ENCODE results near the gene SEMA7A. TPM values are rescaled to one million over a fixed set of nuclear protein-coding genes. Genes with fewer than 3 reads are reported as not detected.
A peak's percentile ranks its signal among the peaks of the same experiment; 100 is the strongest.
"Not testable (repeated sequence)": the region's sequence is repeated elsewhere in the genome, so short reads cannot be mapped to it uniquely, and the experiment has no call there.

The SEMA7A gene
- total and polyA plus RNA-seq, 11 donors = 0.53 to 7.5 (median 1.8) TPM

DNA sequence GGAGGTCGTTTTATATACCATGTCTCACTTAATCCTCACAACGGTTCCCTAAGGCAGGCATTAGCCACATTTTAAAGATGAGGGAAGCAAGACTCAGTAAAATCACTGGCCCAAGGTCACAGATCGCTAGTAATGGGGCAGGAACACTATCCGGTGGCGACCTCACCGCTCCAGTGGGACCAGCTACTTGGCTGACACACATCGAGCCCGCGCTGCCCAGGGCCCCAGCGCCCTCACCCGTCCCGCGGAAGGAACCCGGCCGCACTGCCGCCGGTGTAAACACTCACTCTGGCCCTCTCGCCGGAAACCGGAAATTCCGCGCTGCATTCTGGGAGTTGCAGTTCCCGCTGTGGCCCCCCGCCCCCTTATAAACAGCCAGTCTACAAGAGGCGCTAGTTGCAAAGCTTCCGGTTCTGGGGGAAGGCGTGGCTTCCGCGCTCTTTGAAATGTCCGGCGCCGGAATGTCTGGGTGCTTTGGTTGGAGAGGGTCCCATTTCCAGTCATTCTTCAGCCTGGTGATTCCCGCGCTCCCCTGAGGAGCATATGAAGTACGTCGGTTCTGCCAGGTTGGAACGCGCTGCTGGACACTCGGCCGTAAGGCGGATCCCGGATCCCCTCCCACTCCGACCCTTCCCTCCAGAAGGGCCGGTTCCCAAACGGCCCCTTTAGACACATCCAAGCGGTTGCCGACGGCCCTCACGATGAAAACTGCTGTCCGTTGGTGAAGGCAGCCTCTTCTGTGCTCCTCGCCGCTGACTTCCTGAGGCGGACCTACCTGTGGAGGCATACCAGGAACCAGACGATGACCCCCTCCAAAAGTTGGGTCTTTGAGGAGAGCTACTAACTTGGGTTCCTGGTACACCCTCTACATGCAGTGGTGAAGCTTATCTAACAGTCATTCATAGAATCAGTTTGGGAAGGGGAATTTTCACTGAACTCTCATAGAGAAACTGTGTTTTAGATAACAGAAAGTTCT is 27.4 kb upstream of the SEMA7A start, which contains the start of gene UBL7:
Gene UBL7 (minus strand): TSS at position 290 of the 976 bp plus-strand sequence. CDS start 2,293 bp downstream, outside the sequence.
- H3K36me3 ChIP-seq = peaks cover 0 to 29% (median 23%) of the 10 kb centered on the region in 9 donors
- ATAC-seq = peak; percentile 99 to 100 (median 100)
- H3K27me3 ChIP-seq = no peaks in the 10 kb centered on the region
- H3K27ac ChIP-seq = peak within 1 kb of the TSS; percentile 49 to 94 (median 86)
- H3K4me1 ChIP-seq = peaks cover 0 to 22% (median 11%) of the 10 kb centered on the region in 12 donors
- TF ChIP-seq, protein P1, sequence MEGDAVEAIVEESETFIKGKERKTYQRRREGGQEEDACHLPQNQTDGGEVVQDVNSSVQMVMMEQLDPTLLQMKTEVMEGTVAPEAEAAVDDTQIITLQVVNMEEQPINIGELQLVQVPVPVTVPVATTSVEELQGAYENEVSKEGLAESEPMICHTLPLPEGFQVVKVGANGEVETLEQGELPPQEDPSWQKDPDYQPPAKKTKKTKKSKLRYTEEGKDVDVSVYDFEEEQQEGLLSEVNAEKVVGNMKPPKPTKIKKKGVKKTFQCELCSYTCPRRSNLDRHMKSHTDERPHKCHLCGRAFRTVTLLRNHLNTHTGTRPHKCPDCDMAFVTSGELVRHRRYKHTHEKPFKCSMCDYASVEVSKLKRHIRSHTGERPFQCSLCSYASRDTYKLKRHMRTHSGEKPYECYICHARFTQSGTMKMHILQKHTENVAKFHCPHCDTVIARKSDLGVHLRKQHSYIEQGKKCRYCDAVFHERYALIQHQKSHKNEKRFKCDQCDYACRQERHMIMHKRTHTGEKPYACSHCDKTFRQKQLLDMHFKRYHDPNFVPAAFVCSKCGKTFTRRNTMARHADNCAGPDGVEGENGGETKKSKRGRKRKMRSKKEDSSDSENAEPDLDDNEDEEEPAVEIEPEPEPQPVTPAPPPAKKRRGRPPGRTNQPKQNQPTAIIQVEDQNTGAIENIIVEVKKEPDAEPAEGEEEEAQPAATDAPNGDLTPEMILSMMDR (IDR thresholded peaks at IDR 0.05) = peak in 5 of 12 donors; percentile 19 to 47 (median 32)
- peak; percentile 27 to 88 for TF ChIP-seq POLR2A (IDR thresholded peaks at IDR 0.05)
- peak; percentile 97 to 98 (median 97) for DNase-seq
- intact Hi-C loops (cut with DNase I) = loop anchor here in 9 of 10 donors (5.0 to 10.0 kb wide), 4 partner anchors 76 to 156 kb away; partner anchors contain the start of genes CLK3 (in 7 of the 9) and ARID3B (in 3 of the 9)
- H3K9me3 ChIP-seq = peaks cover 0 to 9% (median 0%) of the 10 kb centered on the region in 12 donors
- H3K4me3 ChIP-seq = peak within 1 kb of the TSS; percentile 57 to 96 (median 78)
- WGBS, 4 donors = 0 to 1% (median 1%) methylated on average over 34 to 54 of the region's 54 CpGs

DNA sequence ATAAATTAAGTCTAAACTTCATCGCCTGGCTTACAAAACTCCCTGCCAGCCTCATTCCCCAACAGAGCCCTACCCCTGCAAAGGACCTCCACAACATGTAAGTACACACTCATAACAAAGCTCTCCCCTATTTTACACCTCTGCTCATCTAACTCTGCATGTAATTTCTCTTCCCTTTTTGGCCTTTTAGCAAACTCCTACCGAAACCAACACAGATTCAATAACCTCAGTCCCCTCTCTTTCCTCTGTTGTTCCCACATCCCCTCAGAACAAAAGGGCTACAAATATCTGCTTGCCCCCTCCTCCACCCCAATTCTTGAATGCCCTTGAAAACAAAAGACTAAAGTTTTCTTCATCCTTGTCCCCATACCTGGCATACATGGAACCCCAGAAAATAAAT is 26.5 kb upstream of the SEMA7A start:
- ATAC-seq (no peak), DNase-seq (no peak)
- no peak for TF ChIP-seq POLR2A (IDR thresholded peaks at IDR 0.05)
- TF ChIP-seq, protein P1 (IDR thresholded peaks at IDR 0.05) = no peak
- Histone ChIP-seq H3K4me3 (peak overlapping the region; percentile 57 to 96 (median 78)), H3K9me3 (peaks cover 0 to 9% (median 0%) of the 10 kb centered on the region in 12 donors), H3K27me3 (no peaks in the 10 kb centered on the region), H3K4me1 (peaks cover 0 to 24% (median 11%) of the 10 kb centered on the region in 12 donors), H3K36me3 (peaks cover 0 to 35% (median 32%) of the 10 kb centered on the region in 9 donors), H3K27ac (peak overlapping the region; percentile 49 to 94 (median 86))
- 53 to 62% (median 59%) methylated on average over 2 of the region's 2 CpGs for WGBS, 4 donors
- intact Hi-C loops (cut with DNase I) = loop anchor here in 9 of 10 donors (5.0 to 10.0 kb wide), 4 partner anchors 77 to 157 kb away; partner anchors contain the start of genes CLK3 (in 7 of the 9) and ARID3B (in 3 of the 9)

DNA sequence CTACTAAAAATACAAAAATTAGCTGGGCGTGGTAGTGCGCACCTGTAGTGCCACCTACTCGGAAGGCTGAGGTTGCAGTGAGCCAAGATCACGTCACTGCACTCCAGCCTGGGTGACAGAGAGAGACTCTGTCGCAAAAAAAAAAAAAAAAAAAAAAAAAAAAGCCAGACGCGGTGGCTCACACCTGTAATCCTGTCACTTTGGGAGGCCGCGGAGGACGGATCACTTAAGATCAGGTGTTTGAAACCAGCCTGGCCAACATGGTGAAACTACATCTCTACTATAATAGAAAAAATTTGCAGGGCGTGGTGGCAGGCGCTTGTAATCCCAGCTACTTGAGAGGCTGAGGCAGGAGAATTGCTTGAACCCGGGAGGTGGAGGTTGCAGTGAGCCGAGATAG is 26.0 kb upstream of the SEMA7A start:
- WGBS, 4 donors = 92 to 96% (median 96%) methylated on average over 14 of the region's 14 CpGs
- DNase-seq, ATAC-seq, H3K9me3 ChIP-seq, H3K27me3 ChIP-seq, H3K27ac ChIP-seq: not testable (repeated sequence)
- Histone ChIP-seq H3K4me3 (peak overlapping the region in 6 of 12 donors; percentile 72 to 96 (median 82)), H3K36me3 (peaks cover 0 to 40% (median 37%) of the 10 kb centered on the region in 9 donors), H3K4me1 (peaks cover 0 to 30% (median 11%) of the 10 kb centered on the region in 12 donors)
- intact Hi-C loops (cut with DNase I) = loop anchor here in 9 of 10 donors (5.0 to 10.0 kb wide), 4 partner anchors 78 to 158 kb away; partner anchors contain the start of genes CLK3 (in 7 of the 9) and ARID3B (in 3 of the 9)

DNA sequence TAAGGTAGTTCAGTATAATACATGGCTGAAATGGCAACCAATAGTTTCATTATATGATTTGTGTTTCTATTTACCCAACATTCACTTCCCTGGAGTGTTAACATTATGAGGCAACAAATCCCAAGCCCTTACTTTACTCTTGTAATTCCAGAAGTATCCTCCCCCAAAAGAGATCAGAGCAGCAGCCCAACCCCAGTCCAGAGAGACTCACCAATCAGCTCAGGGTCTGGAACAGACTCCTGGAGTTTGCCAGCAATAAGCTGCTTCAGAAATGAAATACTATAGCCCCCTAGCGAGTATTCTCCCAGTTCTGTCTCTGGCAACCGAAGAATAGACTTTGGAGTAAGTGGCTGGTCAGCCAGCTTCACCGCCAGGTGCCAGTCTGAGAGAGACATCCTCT is 24.7 kb upstream of the SEMA7A start:
- no peak overlapping the region for H3K4me3 ChIP-seq
- H3K27ac ChIP-seq = no peak overlapping the region
- intact Hi-C loops (cut with DNase I) = no loop called here
- no peaks in the 10 kb centered on the region for H3K27me3 ChIP-seq
- peaks cover 0 to 3% (median 0%) of the 10 kb centered on the region in 12 donors for H3K9me3 ChIP-seq
- 89 to 96% (median 94%) methylated on average over 3 of the region's 3 CpGs for WGBS, 4 donors
- H3K36me3 ChIP-seq = peaks cover 0 to 54% (median 49%) of the 10 kb centered on the region in 9 donors
- no peak for DNase-seq
- peaks cover 0 to 43% (median 11%) of the 10 kb centered on the region in 12 donors for H3K4me1 ChIP-seq
- ATAC-seq = no peak
- TF ChIP-seq, protein P1 (IDR thresholded peaks at IDR 0.05) = no peak
- no peak for TF ChIP-seq POLR2A (IDR thresholded peaks at IDR 0.05)

DNA sequence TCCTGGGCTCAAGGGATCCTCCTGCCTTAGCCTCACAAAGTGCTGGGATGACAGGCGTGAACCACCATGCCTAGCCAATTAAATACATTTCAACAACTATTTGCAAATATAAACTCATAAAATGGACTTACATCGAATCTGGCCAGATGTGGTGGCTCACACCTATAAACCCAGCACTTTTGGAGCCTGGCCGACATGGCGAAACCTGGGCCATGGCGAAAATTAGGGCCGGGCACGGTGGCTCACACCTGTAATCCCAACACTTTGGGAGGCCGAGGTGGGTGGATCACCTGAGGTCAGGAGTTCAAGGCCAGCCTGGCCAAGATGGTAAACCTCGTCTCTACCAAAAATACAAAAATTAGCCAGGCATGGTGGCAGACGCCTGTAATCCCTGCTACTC is 23.3 kb upstream of the SEMA7A start:
- ATAC-seq; DNase-seq; H3K27me3 ChIP-seq; H3K4me3 ChIP-seq; H3K9me3 ChIP-seq; H3K27ac ChIP-seq; intact Hi-C loops (cut with DNase I): not testable (repeated sequence)
- Histone ChIP-seq H3K36me3 (peaks cover 0 to 68% (median 64%) of the 10 kb centered on the region in 9 donors), H3K4me1 (peaks cover 0 to 38% (median 11%) of the 10 kb centered on the region in 12 donors)
- 96 to 98% (median 97%) methylated on average over 10 of the region's 10 CpGs for whole genome bisulfite sequencing, 4 donors
